HT1080 (cell line): Measurements from ENCODE around the gene PITHD1. TPM values are rescaled to one million over a fixed set of nuclear protein-coding genes. Genes with fewer than 3 reads are reported as not detected.
"Not testable (repeated sequence)": the region's sequence is repeated elsewhere in the genome, so short reads cannot be mapped to it uniquely, and the experiment has no call there.

Experiments used
- DNase-seq: peaks from one replicate; pipeline ENCODE4 v3.0.0-alpha.2; 2015; ENCODE audit warnings: low read depth
- total RNA-seq: library from RNA; depleted of rRNA; stranded (reverse); fragments of >200 nt; shearing (Covaris generic); gene quantifications from 2 replicates; pipeline ENCODE4 v1.2.3, GENCODE V29; 2014

Gene PITHD1
- total RNA-seq, 1 experiment from 2014 or later = 129 TPM

GRCh38 chr1:23797478-23798448, 19.5 kb downstream of the PITHD1 start:
- DNase-seq = no peak

- DNase-seq = no peak
These were observed 20.5 kb downstream of the PITHD1 start for GRCh38 chr1:23798662-23799142.

- no peak for DNase-seq
These were observed 21.0 kb downstream of the PITHD1 start for GRCh38 chr1:23799255-23799569.

- DNase-seq = peak; percentile 96
These were observed 21.6 kb downstream of the PITHD1 start for GRCh38 chr1:23799570-23800399.

GRCh38 chr1:23800400-23801337, 22.5 kb downstream of the PITHD1 start, which contains the start of gene GALE:
Gene GALE, minus strand, starts transcription at chr1:23800754. Its CDS starts 1,747 bp downstream, at chr1:23799007.
- DNase-seq = peak; percentile 91

- DNase-seq = no peak
These were observed 23.1 kb downstream of the PITHD1 start for GRCh38 chr1:23801338-23801748.

- no peak for DNase-seq
These were observed 23.7 kb downstream of the PITHD1 start for GRCh38 chr1:23801876-23802275.

GRCh38 chr1:23802809-23803342, 24.7 kb downstream of the PITHD1 start:
- DNase-seq = not testable (repeated sequence)

GRCh38 chr1:23803674-23804073, 25.5 kb downstream of the PITHD1 start:
- DNase-seq = no peak

- DNase-seq = no peak
These were observed 26.1 kb downstream of the PITHD1 start for GRCh38 chr1:23804183-23804835.

GRCh38 chr1:23805025-23805424, 26.8 kb downstream of the PITHD1 start:
- DNase-seq = no peak

- DNase-seq = no peak
These were observed 28.1 kb downstream of the PITHD1 start for GRCh38 chr1:23806280-23806679.

GRCh38 chr1:23807453-23807852, 29.2 kb downstream of the PITHD1 start:
- no peak for DNase-seq

GRCh38 chr1:23809751-23810171, 31.5 kb downstream of the PITHD1 start:
- DNase-seq = peak; percentile 61

GRCh38 chr1:23810818-23811540, 32.8 kb downstream of the PITHD1 start:
- peak; percentile 44 for DNase-seq

GRCh38 chr1:23814016-23814415, 35.8 kb downstream of the PITHD1 start:
- DNase-seq = no peak

GRCh38 chr1:23816361-23816760, 38.1 kb downstream of the PITHD1 start:
- DNase-seq = no peak

- no peak for DNase-seq
These were observed 38.7 kb downstream of the PITHD1 start for GRCh38 chr1:23816906-23817305.

GRCh38 chr1:23817633-23818032, 39.4 kb downstream of the PITHD1 start:
- DNase-seq = no peak
